Skeletal muscle tissue (tissue), 4 donors: ENCODE data around the gene AGPAT4. TPM values are rescaled to one million over a fixed set of nuclear protein-coding genes. Genes with fewer than 3 reads are reported as not detected.

Source experiments
- H3K27ac ChIP-seq: one replicate; pipeline ENCODE4 v1.7.0; 2013; ENCODE audit warnings: mild to moderate bottlenecking, low read depth, low read length, inconsistent platforms
- H3K27me3 ChIP-seq, 3 donors: one replicate each; pipeline ENCODE4 v1.7.0; 2013; ENCODE audit warnings: low read length in 3 of 3; ENCODE audit not compliant: control insufficient read depth in 3 of 3, insufficient read depth in 3 of 3
- H3K36me3 ChIP-seq, 3 donors: one replicate each; pipeline ENCODE4 v1.7.0; 2013; ENCODE audit warnings: low read length in 3 of 3; ENCODE audit not compliant: control insufficient read depth in 3 of 3, insufficient read depth in 3 of 3
- H3K4me1 ChIP-seq, 3 donors: one replicate each; pipeline ENCODE4 v1.7.0; 2013; ENCODE audit warnings: low read length in 3 of 3, mild to moderate bottlenecking in 3 of 3; ENCODE audit not compliant: control insufficient read depth in 3 of 3, insufficient read depth in 3 of 3
- H3K4me3 ChIP-seq, 3 donors: one replicate each; pipeline ENCODE4 v1.7.0; 2013; ENCODE audit warnings: low read length in 3 of 3
- H3K9ac ChIP-seq, 3 donors: one replicate each; pipeline ENCODE4 v1.7.0; 2013; ENCODE audit warnings: low read length in 3 of 3, mild to moderate bottlenecking in 3 of 3, moderate library complexity in 2 of 3, low read depth in 1 of 3
- H3K9me3 ChIP-seq, 3 donors: one replicate each; pipeline ENCODE4 v1.7.0; 2013; ENCODE audit warnings: low read length in 3 of 3; ENCODE audit not compliant: control insufficient read depth in 3 of 3
- total RNA-seq: library from RNA; depleted of rRNA; stranded (reverse); fragments of >200 nt; gene quantifications from one replicate; pipeline ENCODE4 v1.2.3, GENCODE V29; 2014
- donor health status: Osteomylitis.

AGPAT4 gene
- total RNA-seq, 1 donor from 2014 or later: 18.3 TPM

DNA sequence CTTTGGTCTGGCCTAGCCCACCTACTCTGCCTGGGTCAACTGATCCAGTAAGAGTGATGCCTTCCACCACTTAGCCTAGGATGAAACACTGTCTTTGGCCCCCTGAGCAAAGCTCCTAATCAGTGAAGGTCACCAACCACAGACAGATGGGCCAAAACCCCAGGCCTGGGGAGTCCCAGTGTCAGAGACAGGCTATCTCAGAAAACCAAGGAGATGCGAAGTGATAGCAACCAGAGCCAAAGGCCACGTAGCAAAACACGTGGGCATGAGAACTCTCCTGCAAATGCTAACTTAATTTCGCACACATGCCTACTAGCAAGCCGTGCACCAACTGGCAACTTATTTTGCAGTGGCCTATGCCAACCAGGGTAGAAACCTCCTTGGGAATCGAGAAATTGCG, 29.1 kb downstream of the AGPAT4 start:
- Histone ChIP-seq H3K4me3 (no peak overlapping the region), H3K9me3 (no peaks in the 10 kb centered on the region), H3K9ac (no peak overlapping the region), H3K4me1 (no peaks in the 10 kb centered on the region), H3K27ac (no peak overlapping the region), H3K27me3 (no peaks in the 10 kb centered on the region), H3K36me3 (no peaks in the 10 kb centered on the region)

DNA sequence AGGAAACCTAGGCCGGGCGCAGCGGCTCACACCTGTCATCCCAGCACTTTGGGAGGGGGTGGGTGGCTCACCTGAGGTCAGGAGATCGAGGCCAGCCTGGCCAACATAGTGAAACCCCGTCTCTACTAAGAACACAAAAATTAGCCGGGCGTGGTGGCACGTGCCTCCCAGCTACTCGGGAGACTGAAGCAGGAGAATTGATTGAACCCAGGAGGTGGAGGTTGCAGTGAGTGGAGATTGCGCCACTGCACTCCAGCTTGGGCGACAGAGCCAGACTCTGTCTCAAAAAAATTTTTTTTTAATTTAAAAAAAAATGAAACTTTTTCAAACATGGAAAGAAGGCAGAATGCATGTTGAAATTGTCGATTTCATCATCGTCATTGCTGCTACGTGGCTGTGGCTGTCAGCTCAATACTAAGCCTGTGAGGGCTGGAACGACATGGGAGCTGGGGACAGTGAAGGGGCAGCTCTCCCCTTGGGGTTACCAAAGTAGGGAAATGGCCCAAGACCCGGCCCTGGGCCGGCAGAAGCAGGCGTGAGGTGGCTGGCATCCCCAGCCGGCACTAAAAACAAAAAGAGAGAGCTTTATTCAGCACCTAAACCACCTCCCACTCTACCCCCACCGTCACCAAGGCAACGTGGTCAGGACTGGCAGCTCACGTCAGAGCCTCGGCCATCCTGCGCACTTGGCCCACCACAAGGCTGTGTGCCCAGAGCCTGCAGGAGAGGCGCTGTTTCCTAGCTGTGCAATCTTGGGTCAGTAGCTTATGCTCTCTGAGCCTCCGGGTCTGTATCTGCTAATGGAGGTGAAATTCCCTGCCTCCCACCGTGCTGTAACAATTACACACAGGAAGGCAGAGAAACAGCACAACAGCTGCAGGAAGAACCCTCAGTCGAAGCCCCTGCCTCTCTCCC, 30.8 kb downstream of the AGPAT4 start:
- no peak overlapping the region for H3K9ac ChIP-seq
- H3K9me3 ChIP-seq: no peaks in the 10 kb centered on the region
- H3K4me3 ChIP-seq: no peak overlapping the region
- H3K4me1 ChIP-seq: no peaks in the 10 kb centered on the region
- no peaks in the 10 kb centered on the region for H3K36me3 ChIP-seq
- H3K27me3 ChIP-seq: no peaks in the 10 kb centered on the region
- no peak overlapping the region for H3K27ac ChIP-seq

DNA sequence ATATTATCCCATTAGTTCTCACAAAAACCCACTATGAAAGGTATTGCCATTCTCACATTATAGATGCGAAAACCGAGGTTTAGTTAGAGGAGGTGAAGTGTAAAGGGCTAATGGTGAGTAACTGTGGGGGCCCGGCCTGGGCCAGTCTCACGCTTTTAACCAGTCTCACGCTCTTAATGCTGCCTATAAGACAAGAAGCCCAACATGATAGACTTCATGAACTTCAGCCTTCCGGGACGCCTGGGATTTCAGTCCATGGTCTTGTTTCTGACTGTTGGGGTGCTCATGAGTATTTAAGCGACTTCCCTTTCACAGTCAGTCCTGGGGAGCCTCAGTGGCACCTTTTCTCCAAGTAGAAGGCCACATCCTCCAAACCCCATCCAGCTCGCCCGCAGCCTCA, 31.7 kb downstream of the AGPAT4 start:
- Histone ChIP-seq H3K4me1 (no peaks in the 10 kb centered on the region), H3K9ac (no peak overlapping the region), H3K4me3 (no peak overlapping the region), H3K27me3 (no peaks in the 10 kb centered on the region), H3K27ac (no peak overlapping the region), H3K36me3 (no peaks in the 10 kb centered on the region), H3K9me3 (no peaks in the 10 kb centered on the region)

DNA sequence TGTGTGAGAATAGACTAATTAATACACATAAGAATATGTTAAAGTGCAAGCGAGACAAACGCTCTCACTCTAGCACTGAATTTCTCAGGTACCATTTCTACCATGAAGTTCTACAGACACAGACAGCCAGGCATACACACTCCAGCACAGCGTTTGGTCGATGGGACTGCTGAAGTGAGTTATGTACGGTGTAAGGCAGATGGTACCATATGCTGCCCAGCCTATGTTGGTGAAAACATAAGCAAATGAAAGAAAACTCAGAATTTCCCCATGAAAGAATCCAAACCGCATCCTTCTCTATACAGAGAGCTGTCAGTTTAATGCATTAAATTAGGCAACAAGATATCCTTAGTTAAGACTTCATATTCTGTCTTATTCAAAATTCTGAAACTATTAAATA, 34.9 kb downstream of the AGPAT4 start:
- H3K36me3 ChIP-seq: no peaks in the 10 kb centered on the region
- peaks cover 0 to 4% (median 0%) of the 10 kb centered on the region in 3 donors for H3K4me1 ChIP-seq
- no peak overlapping the region for H3K27ac ChIP-seq
- no peak overlapping the region for H3K4me3 ChIP-seq
- no peaks in the 10 kb centered on the region for H3K27me3 ChIP-seq
- H3K9me3 ChIP-seq: no peaks in the 10 kb centered on the region
- H3K9ac ChIP-seq: no peak overlapping the region

DNA sequence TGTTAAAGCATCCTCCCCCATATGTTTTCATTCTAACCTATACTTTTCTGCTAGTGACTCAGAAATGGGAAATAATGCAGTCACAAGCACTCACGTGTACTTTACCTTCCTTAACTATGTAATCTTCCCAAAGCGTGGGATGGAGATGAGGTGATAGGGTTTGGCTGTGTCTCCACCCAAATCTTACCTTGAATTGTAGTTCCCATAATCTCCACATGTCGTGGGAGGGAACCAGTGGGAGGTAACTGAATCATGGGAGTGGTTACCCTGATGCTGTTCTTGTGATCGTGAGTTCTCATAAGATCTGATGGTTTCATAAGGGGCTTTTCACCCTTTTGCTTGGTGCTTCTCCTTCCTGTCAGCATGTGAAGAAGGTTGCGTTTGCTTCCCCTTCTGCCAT, 35.4 kb downstream of the AGPAT4 start:
- Histone ChIP-seq H3K27ac (no peak overlapping the region), H3K27me3 (no peaks in the 10 kb centered on the region)

DNA sequence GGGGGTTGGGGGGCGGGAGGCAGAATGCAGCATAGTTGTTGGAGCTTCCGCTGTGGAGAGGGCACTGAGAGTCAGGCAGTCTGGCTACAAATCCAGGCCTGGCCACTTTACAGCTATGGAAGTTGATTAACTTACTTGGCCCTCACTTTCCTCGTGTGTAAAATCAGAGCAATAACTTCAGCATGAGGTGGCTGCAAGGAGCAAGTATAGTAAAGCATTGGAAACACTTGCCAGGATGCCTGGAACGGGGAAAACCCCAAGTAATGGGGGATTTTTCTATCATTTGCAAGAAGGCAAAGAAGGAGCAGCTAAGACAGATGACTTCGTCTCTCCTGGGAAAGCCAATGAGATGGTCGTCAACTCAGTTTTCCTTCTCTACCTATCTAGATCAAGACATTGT, 35.8 kb downstream of the AGPAT4 start:
- H3K36me3 ChIP-seq: no peaks in the 10 kb centered on the region
- no peak overlapping the region for H3K9ac ChIP-seq
- peaks cover 0 to 4% (median 0%) of the 10 kb centered on the region in 3 donors for H3K4me1 ChIP-seq
- no peak overlapping the region for H3K27ac ChIP-seq
- no peaks in the 10 kb centered on the region for H3K9me3 ChIP-seq
- H3K27me3 ChIP-seq: no peaks in the 10 kb centered on the region
- no peak overlapping the region for H3K4me3 ChIP-seq

More for the DNA sequence above, 35.4 kb downstream of the AGPAT4 start:
- Histone ChIP-seq H3K9ac (no peak overlapping the region), H3K4me1 (peaks cover 0 to 4% (median 0%) of the 10 kb centered on the region in 3 donors), H3K4me3 (no peak overlapping the region), H3K9me3 (no peaks in the 10 kb centered on the region), H3K36me3 (no peaks in the 10 kb centered on the region)

DNA sequence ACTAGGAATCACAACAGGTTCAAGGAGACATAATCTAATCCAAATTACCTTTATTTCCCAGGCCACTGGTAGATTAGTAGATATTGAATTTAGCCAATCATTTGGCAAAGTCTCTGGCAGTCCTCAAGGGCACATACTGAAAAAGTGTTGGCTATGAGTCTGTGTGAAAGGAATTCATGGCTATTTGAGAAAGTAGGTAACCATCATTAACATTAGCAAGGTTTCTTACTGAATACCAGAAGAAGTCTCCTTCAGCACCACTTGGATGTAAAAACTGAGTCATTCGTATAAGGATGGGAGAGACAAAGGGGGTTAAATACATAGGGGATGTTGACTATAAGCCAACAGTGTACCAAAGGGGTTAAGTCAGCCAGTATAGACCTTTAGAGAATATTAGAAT, 36.7 kb downstream of the AGPAT4 start:
- Histone ChIP-seq H3K27me3 (no peaks in the 10 kb centered on the region), H3K27ac (no peak overlapping the region), H3K9me3 (no peaks in the 10 kb centered on the region), H3K4me3 (no peak overlapping the region), H3K4me1 (peaks cover 0 to 4% (median 0%) of the 10 kb centered on the region in 3 donors), H3K9ac (no peak overlapping the region), H3K36me3 (no peaks in the 10 kb centered on the region)

DNA sequence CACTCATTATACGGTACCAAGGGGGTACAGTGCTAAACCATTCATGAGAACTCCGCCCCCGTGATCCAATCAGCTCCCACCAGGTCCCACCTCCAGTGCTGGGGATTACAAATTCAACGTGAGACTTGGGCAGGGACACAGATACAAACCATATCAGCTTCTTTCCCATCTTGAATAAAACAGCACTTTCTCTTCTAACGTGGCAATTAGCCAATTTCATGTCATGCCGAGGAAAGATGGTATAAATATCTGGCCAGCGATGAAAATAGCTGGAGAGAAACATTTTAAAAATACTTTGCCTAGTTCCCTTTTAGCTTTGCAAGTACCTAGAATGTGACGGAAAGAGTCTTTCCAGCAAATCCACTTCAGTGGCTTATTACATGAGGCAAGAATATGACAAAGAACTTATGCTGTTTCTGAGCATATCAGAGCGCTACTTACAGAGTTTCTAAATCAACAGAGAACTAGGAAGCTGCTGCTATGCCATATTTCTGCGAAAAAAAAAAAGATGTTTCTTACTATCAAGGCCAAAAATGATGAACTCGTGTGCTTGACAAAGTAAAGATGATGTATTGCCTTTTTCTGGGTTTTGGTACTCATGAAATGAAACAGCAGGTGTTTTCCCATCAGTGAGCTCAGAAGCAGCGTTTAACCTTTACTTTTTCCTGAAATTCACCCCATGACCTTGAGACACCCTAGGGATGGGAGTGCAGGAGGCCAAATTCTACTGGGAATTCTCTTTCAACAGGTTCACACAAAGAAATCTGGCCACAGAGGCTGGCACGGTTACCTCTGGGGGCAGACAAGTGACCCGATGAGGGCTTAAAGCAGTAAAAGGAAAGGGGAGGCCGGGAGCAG, 37.9 kb downstream of the AGPAT4 start:
- H3K4me3 ChIP-seq: no peak overlapping the region
- H3K36me3 ChIP-seq: no peaks in the 10 kb centered on the region
- no peaks in the 10 kb centered on the region for H3K27me3 ChIP-seq
- H3K9ac ChIP-seq: no peak overlapping the region
- H3K4me1 ChIP-seq: peaks cover 0 to 4% (median 0%) of the 10 kb centered on the region in 3 donors
- no peak overlapping the region for H3K27ac ChIP-seq
- no peaks in the 10 kb centered on the region for H3K9me3 ChIP-seq

DNA sequence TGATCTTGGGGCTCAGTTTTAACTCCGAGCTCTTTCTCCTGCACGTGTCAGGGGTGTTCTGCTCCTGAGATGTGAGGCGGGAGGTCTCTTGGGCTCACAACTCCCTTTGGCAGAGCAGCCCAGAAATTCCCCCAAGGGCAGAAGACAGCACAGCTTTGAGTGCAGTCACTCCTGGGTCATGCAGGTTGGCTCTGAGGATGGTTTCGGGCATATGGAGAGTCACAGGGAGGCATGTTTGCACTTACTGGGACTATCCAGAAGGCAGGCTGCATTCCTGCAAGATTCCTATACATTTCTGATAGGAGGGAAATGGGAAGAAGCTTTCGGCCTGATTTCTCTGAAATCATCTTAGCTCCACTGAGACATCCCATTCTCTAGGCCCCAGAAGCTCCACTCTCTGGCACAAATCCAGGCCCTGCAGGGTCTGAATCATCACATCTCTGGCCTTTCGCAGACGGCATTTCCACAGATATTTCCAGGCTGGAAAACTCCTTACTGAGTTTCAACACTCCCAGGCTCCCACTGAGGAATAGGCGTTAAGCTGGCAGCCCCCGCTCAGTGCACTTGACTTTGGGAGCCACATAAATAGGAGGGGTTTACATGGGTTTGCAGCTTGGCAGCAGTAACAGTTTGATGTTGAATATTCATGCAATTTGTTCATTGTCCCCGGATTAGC, 39.7 kb downstream of the AGPAT4 start:
- no peak overlapping the region for H3K27ac ChIP-seq

More for the DNA sequence above, 39.7 kb downstream of the AGPAT4 start:
- no peaks in the 10 kb centered on the region for H3K9me3 ChIP-seq
- no peak overlapping the region for H3K9ac ChIP-seq
- no peaks in the 10 kb centered on the region for H3K27me3 ChIP-seq
- H3K36me3 ChIP-seq: no peaks in the 10 kb centered on the region
- peaks cover 3 to 9% (median 6%) of the 10 kb centered on the region in 3 donors for H3K4me1 ChIP-seq
- H3K4me3 ChIP-seq: no peak overlapping the region
